Measurements from ENCODE around the gene PHC2.
A peak's percentile ranks its signal among the peaks of the same experiment; 100 is the strongest.

Gene PHC2

DNA sequence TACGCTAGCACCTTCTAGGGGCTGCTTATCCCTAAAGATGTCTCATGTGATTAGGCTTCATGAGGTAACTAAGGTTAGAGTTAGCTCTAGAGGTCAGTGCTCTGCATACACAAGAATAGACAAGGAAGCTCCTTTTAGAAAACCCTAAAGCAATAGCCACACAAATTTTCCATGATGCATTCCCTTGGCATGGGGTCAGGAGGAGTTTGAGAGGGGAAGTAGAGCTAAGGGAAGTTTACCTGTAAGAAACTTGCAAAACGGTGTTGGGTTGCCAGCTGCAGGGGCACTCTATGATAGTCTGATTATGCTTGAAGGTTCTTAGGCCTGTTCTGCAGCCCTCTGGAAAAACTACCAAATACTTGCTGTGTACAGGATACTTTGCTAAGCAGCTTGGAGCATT is 71.0 kb downstream of the PHC2 start:
- no peak for DNase-seq (ENCODE audit: insufficient read length, low spot score)
- FAIRE-seq = no peak
- TF ChIP-seq, protein P1, sequence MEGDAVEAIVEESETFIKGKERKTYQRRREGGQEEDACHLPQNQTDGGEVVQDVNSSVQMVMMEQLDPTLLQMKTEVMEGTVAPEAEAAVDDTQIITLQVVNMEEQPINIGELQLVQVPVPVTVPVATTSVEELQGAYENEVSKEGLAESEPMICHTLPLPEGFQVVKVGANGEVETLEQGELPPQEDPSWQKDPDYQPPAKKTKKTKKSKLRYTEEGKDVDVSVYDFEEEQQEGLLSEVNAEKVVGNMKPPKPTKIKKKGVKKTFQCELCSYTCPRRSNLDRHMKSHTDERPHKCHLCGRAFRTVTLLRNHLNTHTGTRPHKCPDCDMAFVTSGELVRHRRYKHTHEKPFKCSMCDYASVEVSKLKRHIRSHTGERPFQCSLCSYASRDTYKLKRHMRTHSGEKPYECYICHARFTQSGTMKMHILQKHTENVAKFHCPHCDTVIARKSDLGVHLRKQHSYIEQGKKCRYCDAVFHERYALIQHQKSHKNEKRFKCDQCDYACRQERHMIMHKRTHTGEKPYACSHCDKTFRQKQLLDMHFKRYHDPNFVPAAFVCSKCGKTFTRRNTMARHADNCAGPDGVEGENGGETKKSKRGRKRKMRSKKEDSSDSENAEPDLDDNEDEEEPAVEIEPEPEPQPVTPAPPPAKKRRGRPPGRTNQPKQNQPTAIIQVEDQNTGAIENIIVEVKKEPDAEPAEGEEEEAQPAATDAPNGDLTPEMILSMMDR (IDR thresholded peaks at IDR 0.05; ENCODE audit: insufficient read depth, missing control alignments) = no peak

DNA sequence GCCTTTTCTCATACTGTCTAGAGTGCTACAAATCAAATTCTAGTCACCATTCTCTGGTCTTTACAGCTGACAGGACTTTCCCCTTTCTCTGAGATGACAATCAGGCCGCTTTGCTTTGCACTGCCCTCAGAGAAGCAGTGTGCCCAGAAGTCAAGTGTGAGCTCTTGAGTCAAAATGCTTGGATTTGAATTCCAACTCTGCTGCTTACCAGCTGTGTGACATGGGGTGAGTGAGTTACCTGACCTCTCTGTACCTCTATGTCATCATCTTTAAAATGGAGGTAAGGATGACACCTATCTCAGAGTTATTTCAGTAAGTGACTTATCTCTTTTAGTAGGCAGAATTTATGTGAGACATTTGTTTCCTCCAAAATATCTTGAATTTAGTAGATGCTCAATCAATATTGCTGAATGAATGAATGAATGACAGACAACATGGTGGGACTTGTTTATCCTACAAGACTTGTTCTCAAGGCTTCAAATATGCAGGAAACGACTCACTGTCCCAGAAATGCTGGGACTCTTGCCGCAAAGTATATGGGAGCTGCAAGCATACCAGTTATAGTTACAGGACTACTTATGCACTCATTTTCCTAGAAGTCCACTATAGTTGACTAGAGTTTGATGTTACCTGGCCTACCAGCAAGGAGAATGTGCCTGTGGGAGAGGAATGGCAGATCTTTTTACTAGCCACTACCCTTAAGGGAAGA is 71.9 kb downstream of the PHC2 start:
- no peak for DNase-seq (ENCODE audit: insufficient read length, low spot score)
- TF ChIP-seq, protein P1 (IDR thresholded peaks at IDR 0.05; ENCODE audit: insufficient read depth, missing control alignments) = no peak
- peak; percentile 87 for FAIRE-seq

DNA sequence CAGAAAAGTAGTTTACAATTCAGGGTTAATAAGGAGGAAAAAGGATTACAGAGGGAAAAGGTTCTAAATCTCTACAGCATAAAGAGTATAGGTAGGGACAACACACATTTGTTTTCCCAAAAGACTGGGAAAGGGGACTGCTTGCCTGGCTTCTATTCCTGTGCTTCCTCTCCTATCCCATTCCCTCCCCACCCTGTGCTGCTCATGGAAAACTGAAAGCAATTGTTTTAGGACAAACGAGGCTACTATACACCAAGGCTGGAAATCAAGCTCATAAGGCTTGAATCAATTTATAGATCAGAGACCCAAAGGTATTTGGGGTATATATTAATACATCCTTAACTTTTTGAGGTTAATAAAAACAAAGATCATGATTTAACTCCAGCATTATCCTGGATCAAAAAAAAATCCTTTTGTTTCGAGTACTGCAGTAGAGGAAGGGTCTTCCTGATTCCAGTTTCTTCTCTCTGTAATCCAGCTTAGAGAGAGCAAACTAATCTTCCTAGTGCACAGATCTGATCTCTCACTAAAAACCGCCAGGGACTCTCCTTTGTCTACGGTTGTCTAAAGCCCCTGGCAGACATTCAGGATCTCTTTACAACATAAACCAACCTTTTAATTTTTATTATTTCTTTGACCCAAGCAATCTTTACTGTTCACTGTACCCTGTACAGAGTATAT is 72.6 kb downstream of the PHC2 start:
- TF ChIP-seq, protein P1 (IDR thresholded peaks at IDR 0.05; ENCODE audit: insufficient read depth, missing control alignments) = no peak
- no peak for DNase-seq (ENCODE audit: insufficient read length, low spot score)
- FAIRE-seq = peak; percentile 95

DNA sequence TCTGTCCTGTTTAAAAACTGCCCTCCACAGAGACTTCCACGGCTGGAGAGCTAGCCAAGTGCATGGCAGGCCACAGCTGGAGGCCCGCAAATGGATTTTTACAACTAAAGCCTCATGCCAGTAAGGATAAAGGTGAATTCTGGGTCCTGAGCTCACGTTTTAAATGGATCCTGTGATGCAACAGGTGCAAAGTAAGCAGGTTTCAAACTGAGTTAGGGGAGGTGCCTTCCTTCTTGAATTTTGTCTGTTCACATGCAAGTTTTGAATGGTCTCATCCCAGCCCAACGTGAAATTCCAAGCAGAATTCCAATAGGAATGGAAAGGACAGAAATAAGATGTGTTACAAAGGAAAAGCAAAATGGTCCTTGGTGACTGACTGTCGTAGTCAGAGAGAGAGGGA is 73.8 kb downstream of the PHC2 start:
- DNase-seq (ENCODE audit: insufficient read length, low spot score) (no peak), FAIRE-seq (peak; percentile 32)
- TF ChIP-seq, protein P1 (IDR thresholded peaks at IDR 0.05; ENCODE audit: insufficient read depth, missing control alignments) = no peak

DNA sequence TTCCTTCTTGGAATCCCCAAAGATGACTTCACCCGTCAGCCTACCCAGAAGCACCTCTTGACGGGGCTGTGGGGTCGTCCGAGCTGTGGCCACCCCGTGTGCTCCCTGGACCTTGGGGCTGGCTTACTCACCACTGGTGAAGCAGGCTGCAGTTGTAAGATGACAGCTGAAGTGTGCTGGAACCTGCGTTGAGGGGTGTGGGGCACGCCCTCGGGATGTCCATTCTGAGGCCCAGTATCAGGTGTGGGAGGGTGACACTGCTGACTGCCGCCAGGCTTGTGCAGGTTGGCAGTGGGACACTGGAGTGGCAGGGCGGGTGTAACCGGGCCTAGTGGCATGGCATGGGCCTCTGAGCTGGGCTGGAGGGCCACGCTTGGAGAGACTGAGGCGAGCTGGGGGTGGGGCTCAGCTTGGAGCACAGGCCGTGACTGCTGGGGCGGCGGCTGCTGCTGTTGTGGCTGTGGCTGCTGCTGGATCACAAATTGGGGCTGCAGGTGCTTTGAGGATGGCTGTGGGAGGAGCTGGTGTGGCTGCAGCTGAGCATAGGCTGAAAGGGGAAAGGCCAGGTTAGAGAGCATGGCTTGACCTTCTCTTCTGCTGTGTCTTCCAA is 76.1 kb downstream of the PHC2 start:
- DNase-seq (ENCODE audit: insufficient read length, low spot score) (no peak), FAIRE-seq (no peak)
- TF ChIP-seq, protein P1 (IDR thresholded peaks at IDR 0.05; ENCODE audit: insufficient read depth, missing control alignments) = no peak

DNA sequence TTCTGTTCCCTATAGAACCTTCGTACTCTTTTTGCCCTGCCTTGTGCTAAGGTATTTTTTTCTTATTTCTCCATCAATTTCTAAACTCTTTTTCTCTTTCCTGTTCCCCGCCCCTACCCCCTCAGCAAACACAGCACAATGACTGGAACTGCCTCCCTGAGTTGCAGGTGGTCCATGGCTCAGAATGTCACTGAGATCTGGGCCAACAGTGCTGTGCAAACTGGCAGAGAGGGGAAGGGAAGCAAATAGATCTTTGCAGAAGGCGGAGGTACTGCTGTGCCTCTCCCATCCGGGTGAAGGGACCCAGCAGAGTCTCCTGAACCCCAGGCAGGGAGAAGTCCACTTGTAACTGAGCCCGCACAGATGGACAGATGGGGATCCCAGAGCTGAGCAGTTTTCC is 77.4 kb downstream of the PHC2 start:
- DNase-seq (ENCODE audit: insufficient read length, low spot score) (no peak), FAIRE-seq (no peak)
- TF ChIP-seq, protein P1 (IDR thresholded peaks at IDR 0.05; ENCODE audit: insufficient read depth, missing control alignments) = no peak

DNA sequence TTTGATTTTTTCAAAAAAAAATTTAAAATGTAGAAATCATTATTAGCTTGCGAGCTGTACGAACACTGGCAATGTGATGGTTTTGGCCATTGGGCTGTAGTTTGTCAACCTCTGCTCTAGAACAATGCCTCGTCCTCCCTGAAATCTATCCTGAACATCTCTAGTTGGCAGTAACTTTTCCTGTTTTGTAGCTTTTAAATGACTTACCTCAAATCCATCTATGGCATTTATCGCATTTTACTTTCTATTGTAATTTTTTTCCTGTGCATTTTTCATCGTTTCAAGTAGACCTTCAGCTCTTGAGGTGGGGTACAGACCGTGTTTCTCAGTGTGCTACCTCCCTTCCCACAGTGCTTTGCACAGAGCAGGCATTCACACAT is 79.6 kb downstream of the PHC2 start:
- no peak for DNase-seq (ENCODE audit: insufficient read length, low spot score)
- FAIRE-seq = no peak
- TF ChIP-seq, protein P1 (IDR thresholded peaks at IDR 0.05; ENCODE audit: insufficient read depth, missing control alignments) = no peak

All from D721Med (cell line).